ENCODE measurements around the gene TRIM71. TPM values are rescaled to one million over a fixed set of nuclear protein-coding genes. Genes with fewer than 3 reads are reported as not detected.

The TRIM71 gene
- total and polyA plus RNA-seq, 2 donors (not counting 1 experiment from before 2014, with no cell fraction given), result not detected

DNA sequence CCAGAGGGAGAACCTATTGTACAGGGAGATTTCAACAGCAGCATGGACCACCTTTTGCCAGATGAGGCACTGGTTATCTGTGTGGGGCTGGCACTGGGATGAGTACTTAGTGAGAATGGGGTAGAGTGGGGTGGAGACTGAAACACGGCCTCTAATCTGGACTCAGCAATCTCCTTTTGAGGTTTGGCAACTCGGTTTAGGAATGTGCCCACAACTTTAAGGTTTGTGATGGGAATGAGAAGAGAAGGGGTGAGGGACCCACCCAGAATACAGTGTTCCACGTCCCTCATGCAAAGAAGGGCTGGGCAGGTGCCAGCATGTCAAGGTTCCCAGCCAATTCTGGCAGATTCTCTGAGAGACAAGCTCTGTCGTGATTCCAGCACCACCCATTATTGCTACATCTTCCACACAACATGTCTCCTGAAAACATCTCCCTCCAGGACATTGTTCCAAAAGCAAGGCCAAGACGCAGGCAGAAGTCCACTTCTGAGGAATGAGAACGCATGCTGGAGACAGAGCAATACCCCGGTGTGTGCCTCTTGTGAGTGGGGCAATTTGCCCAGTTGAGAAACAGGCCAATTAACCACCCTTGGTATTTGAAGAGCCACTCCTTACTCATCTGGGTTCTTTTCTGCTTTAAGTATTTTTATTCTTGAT, 96.1 kb downstream of the TRIM71 start:
- no peaks in the 10 kb centered on the region for H4K20me1 ChIP-seq (ENCODE audit: control insufficient read depth, insufficient read depth, low read length, poor library complexity, severe bottlenecking)
- H3K9me3 ChIP-seq (ENCODE audit: control extremely low read depth in 1 of 3, control insufficient read depth in 2 of 3, insufficient read depth in 1 of 3, low read length in 2 of 3), result peaks cover 0 to 23% (median 10%) of the 10 kb centered on the region in 3 donors
- WGBS (ENCODE audit: insufficient coverage), result 85% methylated on average over 6 of the region's 7 CpGs
- H3K27ac ChIP-seq (ENCODE audit: low read length in 2 of 2), result no peak overlapping the region
- TF ChIP-seq EZH2 (IDR thresholded peaks at IDR 0.05; ENCODE audit: borderline replicate concordance, insufficient read depth, low read depth, low read length, poor library complexity, severe bottlenecking), result no peak
- TF ChIP-seq, protein P1, sequence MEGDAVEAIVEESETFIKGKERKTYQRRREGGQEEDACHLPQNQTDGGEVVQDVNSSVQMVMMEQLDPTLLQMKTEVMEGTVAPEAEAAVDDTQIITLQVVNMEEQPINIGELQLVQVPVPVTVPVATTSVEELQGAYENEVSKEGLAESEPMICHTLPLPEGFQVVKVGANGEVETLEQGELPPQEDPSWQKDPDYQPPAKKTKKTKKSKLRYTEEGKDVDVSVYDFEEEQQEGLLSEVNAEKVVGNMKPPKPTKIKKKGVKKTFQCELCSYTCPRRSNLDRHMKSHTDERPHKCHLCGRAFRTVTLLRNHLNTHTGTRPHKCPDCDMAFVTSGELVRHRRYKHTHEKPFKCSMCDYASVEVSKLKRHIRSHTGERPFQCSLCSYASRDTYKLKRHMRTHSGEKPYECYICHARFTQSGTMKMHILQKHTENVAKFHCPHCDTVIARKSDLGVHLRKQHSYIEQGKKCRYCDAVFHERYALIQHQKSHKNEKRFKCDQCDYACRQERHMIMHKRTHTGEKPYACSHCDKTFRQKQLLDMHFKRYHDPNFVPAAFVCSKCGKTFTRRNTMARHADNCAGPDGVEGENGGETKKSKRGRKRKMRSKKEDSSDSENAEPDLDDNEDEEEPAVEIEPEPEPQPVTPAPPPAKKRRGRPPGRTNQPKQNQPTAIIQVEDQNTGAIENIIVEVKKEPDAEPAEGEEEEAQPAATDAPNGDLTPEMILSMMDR (IDR thresholded peaks at IDR 0.05), result no peak
- Mint-ChIP-seq H3K27ac (no peak overlapping the region), H3K4me1 (no peaks in the 10 kb centered on the region), H3K4me3 (no peak overlapping the region), H3K27me3 (peaks cover 2% of the 10 kb centered on the region), H3K9me3 (ENCODE audit: insufficient read depth) (no peaks in the 10 kb centered on the region)
- no peaks in the 10 kb centered on the region for H3K4me1 ChIP-seq (ENCODE audit: control insufficient read depth in 2 of 2, insufficient read depth in 2 of 2, low read length in 2 of 2)
- H2AFZ ChIP-seq (ENCODE audit: insufficient read depth, low read depth, low read length, poor library complexity, severe bottlenecking), result no peak overlapping the region
- no peak overlapping the region for H3K4me2 ChIP-seq (replicated peaks; ENCODE audit: low read depth, low read length, poor library complexity, severe bottlenecking)
- intact Hi-C loops (cut with micrococcal nuclease), result no loop called here
- ATAC-seq (ENCODE audit: low read depth) (no peak), DNase-seq (no peak)
- H3K4me3 ChIP-seq (ENCODE audit: control extremely low read depth in 1 of 5, extremely low read depth in 1 of 5, insufficient read depth in 1 of 5, low read depth in 2 of 5, low read length in 4 of 5), result no peak overlapping the region
- no peaks in the 10 kb centered on the region for H3K36me3 ChIP-seq (replicated peaks in 1 of 2; ENCODE audit: control extremely low read depth in 1 of 2, control insufficient read depth in 1 of 2, extremely low read depth in 1 of 2, insufficient read depth in 2 of 2, low read length in 1 of 2)
- no peaks in the 10 kb centered on the region for H3K27me3 ChIP-seq (replicated peaks in 1 of 4; ENCODE audit: control extremely low read depth in 1 of 4, control insufficient read depth in 3 of 4, insufficient read depth in 4 of 4, low read length in 3 of 4)
- H3K79me2 ChIP-seq (ENCODE audit: control insufficient read depth, insufficient read depth, low read length), result no peaks in the 10 kb centered on the region
- no peak overlapping the region for H3K9ac ChIP-seq (ENCODE audit: low read length)
- ChIA-PET POLR2A (no interaction called here), CTCF (interaction anchor here (0.9 kb wide), 1 partner anchor 91 kb away, joined by 3 read pairs; no protein-coding TSS in a partner anchor)

- no peaks in the 10 kb centered on the region for H3K4me1 Mint-ChIP-seq
- Histone ChIP-seq H2AFZ (ENCODE audit: insufficient read depth, low read depth, low read length, poor library complexity, severe bottlenecking) (no peak overlapping the region), H3K4me1 (ENCODE audit: control insufficient read depth in 2 of 2, insufficient read depth in 2 of 2, low read length in 2 of 2) (no peaks in the 10 kb centered on the region), H3K4me2 (replicated peaks; ENCODE audit: low read depth, low read length, poor library complexity, severe bottlenecking) (no peak overlapping the region), H3K27me3 (replicated peaks in 1 of 4; ENCODE audit: control extremely low read depth in 1 of 4, control insufficient read depth in 3 of 4, insufficient read depth in 4 of 4, low read length in 3 of 4) (no peaks in the 10 kb centered on the region), H3K27ac (ENCODE audit: low read length in 2 of 2) (no peak overlapping the region), H4K20me1 (ENCODE audit: control insufficient read depth, insufficient read depth, low read length, poor library complexity, severe bottlenecking) (no peaks in the 10 kb centered on the region), H3K36me3 (replicated peaks in 1 of 2; ENCODE audit: control extremely low read depth in 1 of 2, control insufficient read depth in 1 of 2, extremely low read depth in 1 of 2, insufficient read depth in 2 of 2, low read length in 1 of 2) (no peaks in the 10 kb centered on the region), H3K79me2 (ENCODE audit: control insufficient read depth, insufficient read depth, low read length) (no peaks in the 10 kb centered on the region), H3K9ac (ENCODE audit: low read length) (no peak overlapping the region), H3K4me3 (ENCODE audit: control extremely low read depth in 1 of 5, extremely low read depth in 1 of 5, insufficient read depth in 1 of 5, low read depth in 2 of 5, low read length in 4 of 5) (no peak overlapping the region), H3K9me3 (ENCODE audit: control extremely low read depth in 1 of 3, control insufficient read depth in 2 of 3, insufficient read depth in 1 of 3, low read length in 2 of 3) (peaks cover 0 to 23% (median 10%) of the 10 kb centered on the region in 3 donors)
- H3K4me3 Mint-ChIP-seq, result no peak overlapping the region
- no peak overlapping the region for H3K27ac Mint-ChIP-seq
- CTCF ChIA-PET, result no interaction called here
- H3K9me3 Mint-ChIP-seq (ENCODE audit: insufficient read depth), result no peaks in the 10 kb centered on the region
- intact Hi-C loops (cut with micrococcal nuclease), result no loop called here
- no peak for TF ChIP-seq EZH2 (IDR thresholded peaks at IDR 0.05; ENCODE audit: borderline replicate concordance, insufficient read depth, low read depth, low read length, poor library complexity, severe bottlenecking)
- TF ChIP-seq, protein P1 (IDR thresholded peaks at IDR 0.05), result no peak
- POLR2A ChIA-PET, result no interaction called here
- DNase-seq, result no peak
- H3K27me3 Mint-ChIP-seq, result peaks cover 9% of the 10 kb centered on the region
- no peak for ATAC-seq (ENCODE audit: low read depth)
- WGBS (ENCODE audit: insufficient coverage), result no CpG with 5 or more reads among the region's 2 CpGs
Measured at GRCh38 chr3:32919920-32920319, 102.1 kb downstream of the TRIM71 start.
